Measurements from ENCODE around the gene KIF3A. TPM values are rescaled to one million over a fixed set of nuclear protein-coding genes. Genes with fewer than 3 reads are reported as not detected.

Gene KIF3A
- total RNA-seq, 2 donors from 2014 or later, result 5.9 to 14.0 TPM

DNA sequence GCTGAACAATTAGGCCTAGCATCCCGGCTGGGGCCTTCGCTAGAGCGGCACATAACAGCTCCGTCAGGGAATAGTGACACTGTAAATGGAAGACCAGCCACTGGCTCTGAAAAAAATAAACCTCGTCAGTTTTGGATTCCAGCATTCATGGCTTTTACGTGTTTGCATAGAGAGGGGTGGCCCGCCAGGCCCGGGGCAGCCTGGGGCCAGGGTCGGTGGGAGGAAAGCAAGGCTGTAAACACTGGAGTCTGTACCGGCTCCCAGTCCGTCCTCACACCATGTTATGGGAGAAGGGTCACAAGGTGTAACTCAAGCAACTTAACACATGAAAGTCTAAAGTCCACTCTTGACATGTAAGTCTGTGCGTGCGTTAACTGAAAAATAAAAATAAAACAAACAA, 21.1 kb upstream of the KIF3A start:
- Histone ChIP-seq H3K36me3 (no peaks in the 10 kb centered on the region), H3K4me1 (replicated peaks) (no peaks in the 10 kb centered on the region), H3K4me3 (no peak overlapping the region), H3K9me3 (no peaks in the 10 kb centered on the region), H3K27ac (no peak overlapping the region), H3K27me3 (replicated peaks; ENCODE audit: insufficient read depth) (no peaks in the 10 kb centered on the region)
- DNase-seq (ENCODE audit: low spot score), result no peak
- TF ChIP-seq, protein P1, sequence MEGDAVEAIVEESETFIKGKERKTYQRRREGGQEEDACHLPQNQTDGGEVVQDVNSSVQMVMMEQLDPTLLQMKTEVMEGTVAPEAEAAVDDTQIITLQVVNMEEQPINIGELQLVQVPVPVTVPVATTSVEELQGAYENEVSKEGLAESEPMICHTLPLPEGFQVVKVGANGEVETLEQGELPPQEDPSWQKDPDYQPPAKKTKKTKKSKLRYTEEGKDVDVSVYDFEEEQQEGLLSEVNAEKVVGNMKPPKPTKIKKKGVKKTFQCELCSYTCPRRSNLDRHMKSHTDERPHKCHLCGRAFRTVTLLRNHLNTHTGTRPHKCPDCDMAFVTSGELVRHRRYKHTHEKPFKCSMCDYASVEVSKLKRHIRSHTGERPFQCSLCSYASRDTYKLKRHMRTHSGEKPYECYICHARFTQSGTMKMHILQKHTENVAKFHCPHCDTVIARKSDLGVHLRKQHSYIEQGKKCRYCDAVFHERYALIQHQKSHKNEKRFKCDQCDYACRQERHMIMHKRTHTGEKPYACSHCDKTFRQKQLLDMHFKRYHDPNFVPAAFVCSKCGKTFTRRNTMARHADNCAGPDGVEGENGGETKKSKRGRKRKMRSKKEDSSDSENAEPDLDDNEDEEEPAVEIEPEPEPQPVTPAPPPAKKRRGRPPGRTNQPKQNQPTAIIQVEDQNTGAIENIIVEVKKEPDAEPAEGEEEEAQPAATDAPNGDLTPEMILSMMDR (IDR thresholded peaks at IDR 0.05), result no peak
- intact Hi-C loops (cut with DNase I), result no loop called here
- WGBS, result 75% methylated on average over 13 of the region's 13 CpGs

GRCh38 chr5:132756542-132756941, 19.2 kb upstream of the KIF3A start:
- Histone ChIP-seq H3K27me3 (replicated peaks; ENCODE audit: insufficient read depth) (no peaks in the 10 kb centered on the region), H3K9me3 (no peaks in the 10 kb centered on the region), H3K4me1 (replicated peaks) (no peaks in the 10 kb centered on the region), H3K27ac (no peak overlapping the region), H3K36me3 (no peaks in the 10 kb centered on the region), H3K4me3 (no peak overlapping the region)
- TF ChIP-seq POLR2A (IDR thresholded peaks at IDR 0.05) (no peak), POLR2AphosphoS5 (IDR thresholded peaks at IDR 0.05) (no peak)
- TF ChIP-seq, protein P1 (IDR thresholded peaks at IDR 0.05), result no peak
- WGBS, result 88% methylated on average over 5 of the region's 5 CpGs
- intact Hi-C loops (cut with DNase I), result no loop called here
- DNase-seq (ENCODE audit: low spot score), result no peak

DNA sequence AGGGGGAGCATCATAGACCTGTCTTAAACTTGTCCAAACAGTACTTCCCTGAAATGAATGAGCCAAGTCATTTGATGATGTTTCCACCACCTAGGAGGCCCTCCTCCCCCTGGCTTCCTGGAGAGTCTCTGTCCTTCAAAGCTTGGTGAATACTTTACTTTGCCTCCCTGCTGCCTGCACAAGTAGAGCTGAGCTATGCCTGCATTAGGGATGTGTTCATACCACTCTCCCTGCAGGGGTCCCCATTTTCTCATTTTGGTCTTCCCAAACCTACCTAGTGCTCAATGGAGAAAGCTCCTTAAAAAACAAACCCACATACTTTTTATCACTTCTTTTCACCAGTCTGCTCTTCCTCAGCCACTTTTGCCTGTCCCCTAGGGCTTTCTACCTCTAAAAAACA, 17.6 kb upstream of the KIF3A start:
- Histone ChIP-seq H3K9me3 (no peaks in the 10 kb centered on the region), H3K36me3 (no peaks in the 10 kb centered on the region), H3K27ac (no peak overlapping the region), H3K4me1 (replicated peaks) (no peaks in the 10 kb centered on the region), H3K4me3 (no peak overlapping the region), H3K27me3 (replicated peaks; ENCODE audit: insufficient read depth) (no peaks in the 10 kb centered on the region)
- TF ChIP-seq POLR2AphosphoS5 (IDR thresholded peaks at IDR 0.05), result no peak
- no peak for TF ChIP-seq POLR2A (IDR thresholded peaks at IDR 0.05)
- TF ChIP-seq, protein P1 (IDR thresholded peaks at IDR 0.05), result no peak
- intact Hi-C loops (cut with DNase I), result no loop called here
- DNase-seq (ENCODE audit: low spot score), result no peak

- no peak for TF ChIP-seq POLR2AphosphoS5 (IDR thresholded peaks at IDR 0.05)
- TF ChIP-seq POLR2A (IDR thresholded peaks at IDR 0.05), result no peak
- TF ChIP-seq, protein P1 (IDR thresholded peaks at IDR 0.05), result no peak
Observed at GRCh38 chr5:132754111-132754510, 16.8 kb upstream of the KIF3A start.

DNA sequence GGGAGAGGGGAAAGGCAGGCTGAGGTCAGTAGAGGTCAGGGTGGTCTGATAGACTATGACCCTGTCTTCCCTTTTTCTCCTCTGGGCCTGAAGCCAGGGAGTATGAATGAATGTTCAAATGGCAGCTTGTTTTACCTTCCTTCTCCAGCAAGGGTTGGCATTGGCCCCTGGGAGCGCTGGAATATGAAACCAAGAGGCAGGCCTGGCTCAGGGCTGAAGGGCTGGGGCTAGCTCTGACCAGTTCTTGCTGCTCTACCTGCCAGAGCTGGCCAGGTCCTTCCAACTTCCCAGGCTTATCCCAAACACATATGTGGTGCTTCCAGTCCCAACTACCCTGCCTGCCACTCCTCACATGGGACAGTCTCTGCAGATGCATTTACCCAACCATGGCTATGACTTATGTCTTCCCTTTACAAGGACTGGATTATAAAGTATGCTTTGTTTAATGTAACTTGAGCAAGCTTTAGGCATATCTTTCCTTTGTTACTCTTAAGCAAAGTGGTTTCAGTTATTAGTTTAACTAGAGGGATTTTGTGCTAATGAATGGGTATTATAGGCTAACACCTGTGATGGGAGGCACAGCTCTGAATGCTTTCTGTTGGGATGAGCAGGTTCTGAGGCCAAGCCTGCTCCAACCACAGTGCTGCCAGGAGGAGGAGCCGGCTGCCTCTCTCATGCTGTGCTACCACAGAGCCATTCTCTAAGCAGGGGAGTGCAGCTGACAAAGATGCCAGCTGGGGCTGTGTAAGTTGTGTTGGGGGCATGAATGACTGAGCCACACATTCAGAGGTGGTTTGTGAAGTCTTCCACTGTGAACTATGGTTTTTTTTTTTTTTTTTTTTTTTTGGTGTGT, 16.0 kb upstream of the KIF3A start:
- Histone ChIP-seq H3K27ac (peak overlapping the region in 1 of 2 donors; percentile 14), H3K4me3 (no peak overlapping the region), H3K36me3 (no peaks in the 10 kb centered on the region), H3K9me3 (no peaks in the 10 kb centered on the region), H3K27me3 (replicated peaks; ENCODE audit: insufficient read depth) (no peaks in the 10 kb centered on the region), H3K4me1 (replicated peaks) (no peaks in the 10 kb centered on the region)
- intact Hi-C loops (cut with DNase I), result no loop called here
- DNase-seq (ENCODE audit: low spot score), result peak; percentile 51
- no peak for TF ChIP-seq POLR2A (IDR thresholded peaks at IDR 0.05)
- TF ChIP-seq, protein P1 (IDR thresholded peaks at IDR 0.05), result no peak
- no peak for TF ChIP-seq POLR2AphosphoS5 (IDR thresholded peaks at IDR 0.05)
- WGBS, result 48% methylated on average over 2 of the region's 2 CpGs

More at GRCh38 chr5:132754111-132754510, 16.8 kb upstream of the KIF3A start:
- no peaks in the 10 kb centered on the region for H3K27me3 ChIP-seq (replicated peaks; ENCODE audit: insufficient read depth)
- intact Hi-C loops (cut with DNase I), result no loop called here
- H3K9me3 ChIP-seq, result no peaks in the 10 kb centered on the region
- H3K36me3 ChIP-seq, result no peaks in the 10 kb centered on the region
- H3K4me1 ChIP-seq (replicated peaks), result no peaks in the 10 kb centered on the region
- no peak for DNase-seq (ENCODE audit: low spot score)
- H3K4me3 ChIP-seq, result no peak overlapping the region
- 94% methylated on average over 4 of the region's 4 CpGs for WGBS
- H3K27ac ChIP-seq, result no peak overlapping the region

Data from prostate gland (tissue), 2 donors.